HCT116 (cell line): Measurements from ENCODE around the gene SH3GL2.

Experiments
- ATF3 ChIP-seq: IDR thresholded peaks from 2 replicates; pipeline ENCODE4 v1.6.1; 2012
- EZH2 ChIP-seq: fragments of 200-600 bp; sonication (generic); IDR thresholded peaks from 2 replicates; pipeline ENCODE4 v1.6.1; 2017; ENCODE audit warnings: antibody characterized with exemption, mixed run types
- POLR2AphosphoS5 ChIP-seq: IDR thresholded peaks from 2 replicates; pipeline ENCODE4 v1.6.1; 2011; ENCODE audit warnings: mild to moderate bottlenecking, low read depth, low read length, moderate library complexity
- REST ChIP-seq: IDR thresholded peaks from 2 replicates; pipeline ENCODE4 v1.6.1; 2012; ENCODE audit warnings: low read depth
- YY1 ChIP-seq: IDR thresholded peaks from 2 replicates; pipeline ENCODE4 v1.6.1; 2011; ENCODE audit warnings: low read length, low read depth, moderate library complexity, mild to moderate bottlenecking; ENCODE audit not compliant: insufficient replicate concordance; ENCODE audit errors: extremely low read depth
- TF ChIP-seq, protein P1 (sequence below), 3 experiments: fragments of 200-600 bp in 1 of 3; sonication (generic) in 1 of 3; IDR thresholded peaks in 2 of 3; conservative IDR thresholded peaks in 1 of 3; 2 replicates each; pipeline ENCODE4 v1.5.1; 2012 to 2017; ENCODE audit warnings: low read depth in 2 of 3, low read length in 2 of 3, antibody characterized with exemption in 1 of 3, borderline replicate concordance in 1 of 3, control low read depth in 1 of 3, mild to moderate bottlenecking in 1 of 3, mixed read lengths in 1 of 3, mixed run types in 1 of 3, moderate library complexity in 1 of 3; ENCODE audit not compliant: insufficient read depth in 1 of 3

- TF ChIP-seq, protein P1, sequence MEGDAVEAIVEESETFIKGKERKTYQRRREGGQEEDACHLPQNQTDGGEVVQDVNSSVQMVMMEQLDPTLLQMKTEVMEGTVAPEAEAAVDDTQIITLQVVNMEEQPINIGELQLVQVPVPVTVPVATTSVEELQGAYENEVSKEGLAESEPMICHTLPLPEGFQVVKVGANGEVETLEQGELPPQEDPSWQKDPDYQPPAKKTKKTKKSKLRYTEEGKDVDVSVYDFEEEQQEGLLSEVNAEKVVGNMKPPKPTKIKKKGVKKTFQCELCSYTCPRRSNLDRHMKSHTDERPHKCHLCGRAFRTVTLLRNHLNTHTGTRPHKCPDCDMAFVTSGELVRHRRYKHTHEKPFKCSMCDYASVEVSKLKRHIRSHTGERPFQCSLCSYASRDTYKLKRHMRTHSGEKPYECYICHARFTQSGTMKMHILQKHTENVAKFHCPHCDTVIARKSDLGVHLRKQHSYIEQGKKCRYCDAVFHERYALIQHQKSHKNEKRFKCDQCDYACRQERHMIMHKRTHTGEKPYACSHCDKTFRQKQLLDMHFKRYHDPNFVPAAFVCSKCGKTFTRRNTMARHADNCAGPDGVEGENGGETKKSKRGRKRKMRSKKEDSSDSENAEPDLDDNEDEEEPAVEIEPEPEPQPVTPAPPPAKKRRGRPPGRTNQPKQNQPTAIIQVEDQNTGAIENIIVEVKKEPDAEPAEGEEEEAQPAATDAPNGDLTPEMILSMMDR (IDR thresholded peaks at IDR 0.05 in 2 of 3, conservative IDR thresholded peaks at IDR 0.05 in 1 of 3; ENCODE audit: borderline replicate concordance in 1 of 3, insufficient read depth in 1 of 3, low read depth in 2 of 3, low read length in 2 of 3), result no peak
- TF ChIP-seq EZH2 (no peak), REST (no peak), POLR2AphosphoS5 (no peak), YY1 (no peak), ATF3 (no peak)
Measured at GRCh38 chr9:17587113-17587512, 8.2 kb downstream of the SH3GL2 start.
